IMR-90 (cell line): ENCODE measurements around the gene PPL. TPM values are rescaled to one million over a fixed set of nuclear protein-coding genes. Genes with fewer than 3 reads are reported as not detected.
"Not testable (repeated sequence)": the region's sequence is repeated elsewhere in the genome, so short reads cannot be mapped to it uniquely, and the experiment has no call there.

Source experiments
- ATAC-seq: fragments of 200-7000 bp; cut with Tn5 transposase; 2 replicates; pipeline ENCODE4 v1.9.1; 2020; ENCODE audit warnings: low read depth, mild to moderate bottlenecking, moderate library complexity
- BruUV-seq: library from RNA; stranded (reverse); fragments of 400-500 nt; replicated peaks from 2 replicates; lab custom pipeline; 2021; lab: Mats Ljungman, UMichigan
- CTCF ChIA-PET: fragments of 300-600 bp; formaldehyde crosslinking; extraction: SDS; loops from one replicate; lab custom pipeline; 2021; ENCODE audit warnings: antibody characterized with exemption; lab: Yijun Ruan, JAX
- POLR2A ChIA-PET: fragments of 300-600 bp; sonication (Branson Sonifier 250); formaldehyde crosslinking; loops from one replicate; lab custom pipeline; 2022; ENCODE audit warnings: antibody characterized with exemption; ENCODE audit not compliant: unreplicated experiment; lab: Charles Lee
- DNase-seq: peaks from one replicate; pipeline ENCODE4 v3.0.0; 2013
- H2AFZ ChIP-seq: replicated peaks from 2 replicates; pipeline ENCODE3; 2013; ENCODE audit warnings: low read length, mild to moderate bottlenecking; ENCODE audit not compliant: poor library complexity
- H2AK5ac ChIP-seq: 2 replicates; pipeline ENCODE4 v1.6.1; 2013; ENCODE audit warnings: low read depth, low read length, inconsistent platforms
- H2AK9ac ChIP-seq: replicated peaks from 2 replicates; pipeline ENCODE3; 2013; ENCODE audit warnings: mild to moderate bottlenecking, low read depth, low read length, moderate library complexity; ENCODE audit not compliant: poor library complexity
- H2BK120ac ChIP-seq: 2 replicates; pipeline ENCODE4 v1.6.1; 2013; ENCODE audit warnings: low read depth, low read length, inconsistent platforms
- H2BK15ac ChIP-seq: 3 replicates; pipeline ENCODE4 v1.6.1; 2013; ENCODE audit warnings: low read depth, low read length, inconsistent platforms
- H2BK20ac ChIP-seq: 2 replicates; pipeline ENCODE4 v1.6.1; 2013; ENCODE audit warnings: low read depth, mild to moderate bottlenecking, inconsistent platforms, low read length, moderate library complexity
- H2BK5ac ChIP-seq: 2 replicates; pipeline ENCODE4 v1.6.1; 2013; ENCODE audit warnings: mild to moderate bottlenecking, low read depth, low read length, inconsistent platforms; ENCODE audit not compliant: poor library complexity, severe bottlenecking
- H3K14ac ChIP-seq: replicated peaks from 2 replicates; pipeline ENCODE4 v1.6.1; 2013; ENCODE audit warnings: low read depth, low read length, inconsistent platforms
- H3K18ac ChIP-seq: 2 replicates; pipeline ENCODE4 v1.6.1; 2013; ENCODE audit warnings: low read depth, low read length, control low read depth
- H3K23ac ChIP-seq: 2 replicates; pipeline ENCODE4 v1.6.1; 2013; ENCODE audit warnings: low read depth, low read length, inconsistent platforms
- H3K27ac ChIP-seq: 2 replicates; pipeline ENCODE4 v1.5.1; 2013; ENCODE audit warnings: mild to moderate bottlenecking, control low read depth, low read length; ENCODE audit not compliant: insufficient read depth
- H3K27me3 ChIP-seq: 2 replicates; pipeline ENCODE4 v1.6.1; 2013; ENCODE audit warnings: low read length; ENCODE audit not compliant: control insufficient read depth, insufficient read depth
- H3K36me3 ChIP-seq: 2 replicates; pipeline ENCODE4 v1.6.1; 2013; ENCODE audit warnings: low read length, mixed read lengths; ENCODE audit not compliant: control insufficient read depth, insufficient read depth
- H3K4ac ChIP-seq: 2 replicates; pipeline ENCODE4 v1.6.1; 2013; ENCODE audit warnings: low read depth, low read length, inconsistent platforms
- H3K4me1 ChIP-seq: 2 replicates; pipeline ENCODE4 v1.6.1; 2013; ENCODE audit warnings: low read length, mixed read lengths; ENCODE audit not compliant: control insufficient read depth, insufficient read depth
- H3K4me2 ChIP-seq: 2 replicates; pipeline ENCODE4 v1.6.1; 2013; ENCODE audit warnings: low read depth, mild to moderate bottlenecking, control low read depth, low read length, moderate library complexity
- H3K4me3 ChIP-seq: 2 replicates; pipeline ENCODE4 v1.5.1; 2013; ENCODE audit warnings: low read depth, mild to moderate bottlenecking, control low read depth, low read length, moderate library complexity; ENCODE audit not compliant: insufficient read depth
- H3K56ac ChIP-seq: 2 replicates; pipeline ENCODE4 v1.6.1; 2013; ENCODE audit warnings: low read length, inconsistent platforms; ENCODE audit not compliant: insufficient read depth; ENCODE audit errors: extremely low read depth
- H3K79me1 ChIP-seq, 2 experiments: 2 replicates each; pipeline ENCODE4 v1.6.1; 2013; ENCODE audit warnings: low read length in 2 of 2, inconsistent platforms in 1 of 2, low read depth in 1 of 2
- H3K9ac ChIP-seq: 2 replicates; pipeline ENCODE4 v1.6.1; 2013; ENCODE audit warnings: low read depth, low read length, control low read depth
- H3K9me1 ChIP-seq: 2 replicates; pipeline ENCODE4 v1.6.1; 2013; ENCODE audit warnings: low read length, inconsistent platforms; ENCODE audit not compliant: insufficient read depth
- H3K9me3 ChIP-seq: 2 replicates; pipeline ENCODE4 v1.6.1; 2013; ENCODE audit warnings: low read length; ENCODE audit not compliant: control insufficient read depth, insufficient read depth
- H4K20me1 ChIP-seq: 2 replicates; pipeline ENCODE4 v1.6.1; 2013; ENCODE audit warnings: low read length, inconsistent platforms; ENCODE audit not compliant: insufficient read depth
- H4K5ac ChIP-seq: 2 replicates; pipeline ENCODE4 v1.6.1; 2013; ENCODE audit warnings: mild to moderate bottlenecking, low read depth, low read length, control low read depth
- H4K8ac ChIP-seq, 2 experiments: 2 replicates each; pipeline ENCODE4 v1.6.1; 2013; ENCODE audit warnings: low read depth in 2 of 2, low read length in 2 of 2, control low read depth in 1 of 2, inconsistent platforms in 1 of 2
- H4K91ac ChIP-seq: 2 replicates; pipeline ENCODE4 v1.6.1; 2013; ENCODE audit warnings: low read depth, low read length, inconsistent platforms; ENCODE audit not compliant: insufficient read depth
- MAFK ChIP-seq: IDR thresholded peaks from 2 replicates; pipeline ENCODE4 v1.6.1; 2012; ENCODE audit warnings: low read depth, low read length, improper control_type of control experiment
- WGBS, 2 experiments: methylation state at CpG; one replicate each; pipeline versions ENCODE4 v1.1.5 to v1.1.7; 2013; ENCODE audit warnings: missing lambda C conversion rate in 2 of 2; ENCODE audit not compliant: insufficient read length in 1 of 2; ENCODE audit errors: extremely low coverage in 2 of 2; 5-methylcytosine and 5-hydroxymethylcytosine counted together
- dilution Hi-C: fragments of 300-500 bp; cut with HindIII; formaldehyde crosslinking; loops from one replicate; pipeline ENCODE4 v1.14.3; 2018; ENCODE audit warnings: low sequenced_read_pairs; ENCODE audit not compliant: unreplicated experiment
- in situ Hi-C: fragments of 300-500 bp; cut with MboI; formaldehyde crosslinking; loops from 3 replicates; pipeline ENCODE4 v1.14.3; 2019; ENCODE audit warnings: low sequenced_read_pairs, inconsistent platforms, mixed read lengths
- intact Hi-C: fragments of 100-400 bp; cut with micrococcal nuclease; formaldehyde crosslinking; loops from 2 replicates; pipeline ENCODE4 v1.10.0; 2022
- polyA plus RNA-seq, 3 experiments: library from polyadenylated mRNA; depleted of rRNA; stranded (reverse); fragments of >200 nt; gene quantifications; 2 replicates each; pipeline ENCODE4 v1.2.3, GENCODE V29; 2012; ENCODE audit warnings: low replicate concordance in 1 of 3
- total RNA-seq: library from RNA; depleted of rRNA; stranded (reverse); fragments of >200 nt; gene quantifications from 2 replicates; pipeline ENCODE4 v1.2.3, GENCODE V29; 2012

Gene PPL
- total and polyA plus RNA-seq, 2 of the 4 experiments (the other 2 are of a cell fraction), result 0.34 to 0.36 TPM

DNA sequence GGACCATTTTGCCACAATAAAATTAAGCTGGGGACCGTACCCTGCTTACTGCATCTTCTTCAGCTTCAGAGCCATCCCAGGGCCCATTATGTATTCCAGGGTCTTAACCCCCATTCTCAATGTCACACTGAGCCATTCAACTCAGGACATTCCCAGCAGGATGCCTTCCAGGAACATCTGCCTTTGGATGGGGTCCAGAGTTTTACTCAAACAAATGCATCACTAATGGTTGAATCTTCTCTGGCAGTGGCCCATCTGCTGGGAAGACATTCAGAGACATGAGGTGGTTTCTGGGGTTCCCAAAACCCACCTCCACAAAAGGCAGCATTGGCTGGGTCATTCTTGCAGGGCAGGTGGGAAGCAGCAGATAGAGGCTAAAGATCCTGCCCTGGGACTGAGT lies 17.8 kb upstream of the PPL start:
- H4K8ac ChIP-seq, result no peak overlapping the region
- peak overlapping the region; percentile 15 for H2AK9ac ChIP-seq
- H3K9ac ChIP-seq, result no peak overlapping the region
- no peak overlapping the region for H3K18ac ChIP-seq
- H3K23ac ChIP-seq, result no peak overlapping the region
- CTCF ChIA-PET, result interaction anchor here (0.9 kb wide), 1 partner anchor 220 kb away, joined by 4 read pairs; the partner anchor contains the start of gene DNAAF8
- H4K20me1 ChIP-seq, result peaks cover 6% of the 10 kb centered on the region
- no TSS peak for BruUV-seq
- H3K56ac ChIP-seq, result no peak overlapping the region
- H3K27ac ChIP-seq, result no peak overlapping the region
- intact Hi-C loops, result loop anchor here (10.0 kb wide), 2 partner anchors 140 to 440 kb away; partner anchors contain the start of gene EEF2KMT
- ATAC-seq, result no peak
- H3K9me3 ChIP-seq, result no peaks in the 10 kb centered on the region
- in situ Hi-C loops, result loop anchor here (10.0 to 25.0 kb wide), 2 partner anchors 190 to 442 kb away; partner anchors contain the start of gene ZNF500
- no peak overlapping the region for H3K4ac ChIP-seq
- H3K36me3 ChIP-seq, result no peaks in the 10 kb centered on the region
- H2AK5ac ChIP-seq, result no peak overlapping the region
- TF ChIP-seq MAFK, result no peak
- no peak overlapping the region for H3K4me3 ChIP-seq
- H4K5ac ChIP-seq, result no peak overlapping the region
- H3K4me1 ChIP-seq, result peaks cover 3% of the 10 kb centered on the region; the same call in 1 of the 2 replicates
- no peak overlapping the region for H2BK20ac ChIP-seq
- no peaks in the 10 kb centered on the region for H3K79me1 ChIP-seq
- POLR2A ChIA-PET, result no interaction called here
- H2BK5ac ChIP-seq, result no peak overlapping the region
- H3K14ac ChIP-seq, result no peak overlapping the region
- H3K4me2 ChIP-seq, result no peak overlapping the region
- dilution Hi-C loops, result no loop called here
- H2AFZ ChIP-seq, result peak overlapping the region; percentile 63
- no peaks in the 10 kb centered on the region; the same call in 1 of the 2 replicates for H3K27me3 ChIP-seq
- H3K9me1 ChIP-seq, result peaks cover 4% of the 10 kb centered on the region; the same call in 1 of the 2 replicates
- no peak overlapping the region for H4K91ac ChIP-seq
- no CpG with 5 or more reads among the region's 1 CpG for whole genome bisulfite sequencing, 2 experiments
- no peak overlapping the region for H2BK120ac ChIP-seq
- peak; percentile 29 for DNase-seq
- no peak overlapping the region for H2BK15ac ChIP-seq

DNA sequence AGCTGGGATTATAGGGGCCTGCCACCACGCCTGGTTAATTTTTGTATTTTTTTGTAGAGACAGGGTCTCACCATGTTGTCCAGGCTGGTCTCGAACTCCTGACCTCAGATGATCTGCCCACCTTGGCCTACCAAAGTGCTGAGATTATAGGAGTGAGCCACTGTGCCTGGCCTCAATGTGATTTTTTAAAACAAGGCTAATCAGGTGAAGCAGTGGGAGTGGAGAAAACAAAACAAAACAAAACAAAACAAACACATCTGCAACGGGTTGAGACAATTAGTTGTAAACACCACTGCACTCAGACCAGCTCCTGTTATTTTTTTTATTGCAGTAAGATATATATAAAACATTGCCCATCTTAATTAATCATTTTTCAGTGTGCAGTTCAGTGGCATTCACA lies 14.6 kb upstream of the PPL start:
- H3K9me1 ChIP-seq, POLR2A ChIA-PET, H3K4ac ChIP-seq, H2BK15ac ChIP-seq, dilution Hi-C loops, H3K36me3 ChIP-seq, H3K27me3 ChIP-seq, H3K4me2 ChIP-seq, H3K4me1 ChIP-seq, H2AK9ac ChIP-seq, H3K79me1 ChIP-seq, H3K18ac ChIP-seq, H4K20me1 ChIP-seq, H2BK20ac ChIP-seq, BruUV-seq, ATAC-seq, H4K5ac ChIP-seq, H3K14ac ChIP-seq, DNase-seq, H3K9me3 ChIP-seq, H4K8ac ChIP-seq, CTCF ChIA-PET, H3K9ac ChIP-seq, H3K23ac ChIP-seq, H3K56ac ChIP-seq, H2BK5ac ChIP-seq, H3K27ac ChIP-seq, H2AK5ac ChIP-seq, H2AFZ ChIP-seq, H3K4me3 ChIP-seq, H2BK120ac ChIP-seq, H4K91ac ChIP-seq: not testable (repeated sequence)
- WGBS, 2 experiments, result no CpG with 5 or more reads among the region's 3 CpGs
- in situ Hi-C loops (loop anchor here (10.0 to 25.0 kb wide), 2 partner anchors 187 to 439 kb away; partner anchors contain the start of gene ZNF500), intact Hi-C loops (loop anchor here (10.0 kb wide), 2 partner anchors 143 to 437 kb away; partner anchors contain the start of gene EEF2KMT)
